NCI-H524 treated with DMSO at 0.1 percent for 48 hours (cell line): Measurements from ENCODE around the gene TEAD3.
"Not testable (repeated sequence)": the region's sequence is repeated elsewhere in the genome, so short reads cannot be mapped to it uniquely, and the experiment has no call there.

Experiments used
- DNase-seq: peaks from one replicate; lab custom pipeline; 2025; lab: John Stamatoyannopoulos, UW

The TEAD3 gene

GRCh38 chr6:35496841-35497570 is at the start of gene TEAD3:
Gene TEAD3 (minus strand): TSS chr6:35497079.
- DNase-seq = no peak

GRCh38 chr6:35544769-35545361 is 48.0 kb upstream of the TEAD3 start:
- no peak for DNase-seq

DNA sequence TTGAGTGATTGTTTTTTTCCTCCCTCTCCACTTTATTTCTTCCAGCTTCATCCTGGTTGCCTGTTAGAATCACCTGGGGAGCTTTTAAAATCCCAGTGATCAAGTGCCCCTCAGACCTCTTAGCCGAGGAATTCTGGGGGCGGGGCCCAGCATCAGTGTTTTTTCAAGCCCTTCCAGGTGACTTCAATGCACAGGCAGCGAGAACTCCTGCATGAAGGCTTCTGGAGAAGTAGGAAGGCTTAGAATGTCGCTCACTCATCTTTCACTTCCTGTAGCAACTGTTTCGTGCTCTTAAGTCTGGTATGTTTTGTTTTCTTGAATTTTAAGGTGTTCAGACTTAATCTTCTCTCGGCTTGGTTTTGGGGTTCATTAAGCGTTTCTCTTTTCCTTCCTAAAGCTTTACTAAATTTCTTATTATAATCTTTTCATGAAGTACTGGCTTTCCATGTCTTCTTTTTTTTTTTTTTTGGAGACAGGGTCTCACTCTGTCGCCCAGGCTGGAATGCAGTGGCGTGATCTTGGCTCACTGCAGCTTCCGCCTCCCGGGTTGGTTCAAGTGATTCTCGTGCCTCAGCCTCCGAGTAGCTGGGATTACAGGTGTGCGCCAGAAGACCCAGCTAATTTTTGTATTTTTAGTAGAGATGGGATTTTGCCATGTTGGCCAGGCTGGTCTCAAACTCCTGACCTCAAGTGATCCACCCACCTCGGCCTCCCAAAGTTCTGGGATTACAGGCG is 46.7 kb upstream of the TEAD3 start:
- no peak for DNase-seq

- DNase-seq = no peak
Measured at GRCh38 chr6:35541836-35542235, 45.0 kb upstream of the TEAD3 start.

GRCh38 chr6:35539223-35539622 is 42.3 kb upstream of the TEAD3 start:
- DNase-seq = no peak

GRCh38 chr6:35535847-35536246 is 39.0 kb upstream of the TEAD3 start:
- not testable (repeated sequence) for DNase-seq

- peak; percentile 98 for DNase-seq
Measured at GRCh38 chr6:35534407-35535170, 37.7 kb upstream of the TEAD3 start.

- DNase-seq = no peak
Measured at GRCh38 chr6:35533981-35534380, 37.1 kb upstream of the TEAD3 start.

- DNase-seq = peak; percentile 38
Measured at GRCh38 chr6:35532126-35532525, 35.2 kb upstream of the TEAD3 start.

DNA sequence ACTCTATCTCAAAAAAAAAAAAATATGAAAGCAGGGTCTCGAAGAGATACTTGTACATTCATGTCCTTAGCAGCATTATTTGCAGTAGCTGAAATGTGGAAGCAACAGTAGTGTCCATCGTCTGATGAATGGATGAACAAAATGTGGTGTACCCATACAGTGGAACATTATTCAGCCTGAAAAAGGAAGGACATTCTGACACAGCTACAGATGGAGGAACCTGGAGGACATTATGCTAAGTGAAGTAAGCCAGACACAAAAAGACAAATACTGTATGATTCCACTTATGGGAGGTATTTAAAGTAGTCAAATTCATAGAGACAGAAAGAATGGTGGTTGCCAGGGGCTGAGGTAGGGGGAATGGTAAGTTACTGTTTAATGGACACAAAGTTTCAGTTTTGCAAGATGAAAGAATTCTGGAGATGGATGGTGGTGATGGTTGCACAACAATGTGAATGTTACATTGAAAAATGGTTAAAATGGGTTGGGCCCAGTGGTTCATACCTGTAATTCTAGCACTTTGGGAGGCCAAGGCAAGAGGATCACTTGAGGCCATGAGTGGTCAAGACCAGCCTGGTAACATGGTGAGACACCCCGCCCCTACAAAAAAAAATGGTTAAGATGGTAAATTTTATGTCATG is 27.6 kb upstream of the TEAD3 start:
- DNase-seq = no peak

DNA sequence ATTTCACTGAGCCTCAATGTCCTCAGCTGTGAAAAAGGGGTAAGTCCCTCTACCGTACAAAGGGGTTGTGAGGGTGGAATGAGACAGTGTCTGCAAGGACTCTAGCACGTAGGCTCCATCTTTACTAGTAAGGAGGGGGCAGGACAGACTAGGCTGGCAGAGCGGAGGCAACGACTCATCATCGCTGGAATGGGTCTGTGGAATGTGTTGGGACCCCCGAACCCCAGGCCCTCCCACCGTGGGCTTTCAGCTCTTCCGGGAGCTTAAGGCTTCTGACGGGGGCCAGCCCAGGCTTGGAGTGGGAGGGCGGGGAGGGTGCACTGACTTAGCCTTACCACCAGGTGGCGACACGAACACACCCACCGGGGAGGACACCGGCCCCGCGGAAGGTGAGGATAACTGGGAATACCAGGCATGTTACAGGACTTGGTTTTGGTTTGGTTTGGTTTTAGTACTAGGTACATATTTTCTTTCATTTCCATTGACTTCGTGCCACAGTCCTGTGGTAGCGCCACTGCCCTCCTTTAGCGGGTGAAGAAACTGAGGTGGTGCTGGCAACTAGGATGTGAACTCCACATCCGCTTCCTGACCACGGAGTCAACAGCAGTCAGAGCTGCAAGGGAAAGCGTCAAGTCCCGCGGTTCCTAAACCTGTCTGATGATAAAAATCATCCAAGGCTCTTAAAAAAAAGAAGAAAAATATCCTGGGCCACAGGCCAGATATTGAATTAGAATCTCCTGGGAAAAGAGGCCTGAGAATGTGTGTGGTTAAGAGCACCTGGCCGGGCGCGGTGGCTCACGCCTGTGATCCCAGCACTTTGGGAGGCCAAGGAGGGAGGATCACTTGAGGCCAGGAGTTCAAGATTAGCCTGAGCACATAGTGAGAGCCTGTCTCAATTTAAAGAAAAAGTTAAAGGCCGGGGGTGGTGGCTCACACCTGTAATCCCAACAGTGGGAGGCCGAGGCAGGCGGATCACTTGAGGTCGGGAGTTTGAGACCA is 26.1 kb upstream of the TEAD3 start:
- no peak for DNase-seq

- no peak for DNase-seq
Measured at GRCh38 chr6:35522151-35522550, 25.3 kb upstream of the TEAD3 start.

GRCh38 chr6:35521235-35521634 is 24.4 kb upstream of the TEAD3 start:
- DNase-seq = no peak

DNA sequence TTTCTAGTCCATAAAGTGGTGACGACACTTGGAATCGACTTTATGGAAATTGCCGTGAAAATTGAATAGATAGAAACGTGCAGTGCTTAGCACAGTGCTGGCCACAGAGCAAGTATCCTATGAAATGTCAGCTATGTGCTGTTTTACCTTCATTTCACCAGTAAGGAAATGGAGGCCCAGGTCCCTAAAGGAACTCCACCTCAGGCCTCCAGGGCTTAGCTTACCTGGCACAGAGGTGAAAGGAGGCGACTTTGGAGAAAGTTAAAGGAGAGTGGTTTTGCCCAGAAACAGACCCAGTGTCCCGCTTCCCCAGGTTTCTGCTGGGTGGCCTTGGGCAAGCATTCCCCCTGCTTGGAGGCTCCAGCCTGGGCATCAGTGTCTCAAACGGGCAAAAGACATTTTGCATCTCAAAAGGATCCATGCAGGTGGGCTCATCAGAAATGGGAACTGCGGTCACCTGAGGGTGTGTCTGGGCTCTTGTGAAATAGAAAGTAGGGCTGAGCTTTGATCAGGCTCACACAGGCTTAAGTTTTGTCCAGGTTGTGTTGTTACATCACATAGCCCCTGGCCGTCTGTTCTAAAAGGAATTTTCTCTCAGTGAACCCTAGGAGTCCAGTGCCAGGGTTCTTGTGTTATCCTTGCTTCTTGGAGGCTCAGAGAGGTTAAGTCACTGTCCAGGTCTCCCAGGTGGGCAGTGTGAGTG is 22.6 kb upstream of the TEAD3 start:
- no peak for DNase-seq

- DNase-seq = no peak
Measured at GRCh38 chr6:35518566-35519312, 21.9 kb upstream of the TEAD3 start.

- not testable (repeated sequence) for DNase-seq
Measured at GRCh38 chr6:35517978-35518377, 21.1 kb upstream of the TEAD3 start.

- DNase-seq = no peak
Measured at GRCh38 chr6:35516712-35517111, 19.8 kb upstream of the TEAD3 start.

DNA sequence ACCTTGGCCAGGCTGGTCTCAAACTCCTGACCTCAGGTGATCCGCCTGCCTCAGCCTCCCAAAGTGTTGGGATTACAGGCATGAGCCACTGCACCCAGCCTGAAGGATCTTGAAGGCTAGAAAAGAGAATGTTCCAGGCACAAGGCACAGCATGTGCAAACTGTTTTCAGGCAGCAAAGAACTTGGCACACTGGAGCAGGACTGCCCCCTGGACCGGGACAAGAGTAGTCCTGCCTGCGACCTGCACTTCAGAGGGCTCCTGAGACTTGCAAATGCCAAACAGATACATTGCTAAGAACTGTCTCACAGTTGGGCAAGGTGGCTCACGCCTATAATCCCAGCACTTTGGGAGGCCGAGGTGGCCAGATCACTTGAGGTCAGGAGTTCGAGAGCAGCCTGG is 19.1 kb upstream of the TEAD3 start:
- DNase-seq = not testable (repeated sequence)

GRCh38 chr6:35514587-35514986 is 17.7 kb upstream of the TEAD3 start:
- no peak for DNase-seq
